Skin of body (tissue), 2 donors: ENCODE measurements around the gene VPS50. TPM values are rescaled to one million over a fixed set of nuclear protein-coding genes. Genes with fewer than 3 reads are reported as not detected.

Source experiments
- DNase-seq: peaks from one replicate; lab custom pipeline; 2025; lab: John Stamatoyannopoulos, UW
- total RNA-seq: library from RNA; depleted of rRNA; stranded (reverse); fragments of >200 nt; gene quantifications from one replicate; pipeline ENCODE4 v1.2.3, GENCODE V29; 2014

VPS50 gene
- total RNA-seq, 1 donor from 2014 or later, result 38.3 TPM

DNA sequence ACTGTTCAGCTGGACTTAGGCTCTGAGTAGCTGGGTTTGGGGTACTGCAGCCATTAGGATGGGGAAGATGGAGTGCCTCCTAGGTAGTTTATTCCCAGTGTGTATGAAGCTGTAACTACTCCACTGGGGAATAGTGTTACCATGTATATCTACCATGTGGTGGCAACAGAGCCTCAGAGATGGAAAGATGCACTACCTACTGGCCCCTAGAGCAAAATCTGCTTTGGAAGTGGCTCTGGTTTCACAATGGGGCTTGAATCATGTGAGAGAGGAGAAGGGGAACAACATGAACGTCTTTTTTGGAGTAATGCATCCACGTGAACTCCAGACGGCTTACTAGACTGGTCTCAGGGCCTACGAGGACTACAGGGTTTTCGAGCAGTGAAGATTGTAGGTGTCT is 175.1 kb downstream of the VPS50 start:
- no peak for DNase-seq

DNA sequence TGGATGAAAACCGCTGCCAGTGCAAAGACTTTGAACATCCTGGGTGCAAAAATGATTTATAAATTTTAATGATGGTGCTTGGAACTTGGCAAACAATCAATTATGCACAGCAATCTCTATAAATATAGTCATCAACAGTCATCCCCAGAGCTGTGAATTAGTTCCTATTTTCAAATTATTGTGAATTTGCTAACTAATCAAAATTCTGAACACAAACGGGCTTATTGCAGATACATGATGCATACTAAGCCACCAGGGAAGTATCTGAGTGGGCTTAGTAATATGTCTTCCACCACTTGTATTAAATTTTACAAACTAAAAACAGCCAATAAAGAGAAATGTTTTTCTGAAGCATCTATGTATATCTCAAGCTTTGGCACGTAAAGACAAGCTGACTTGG is 177.2 kb downstream of the VPS50 start:
- no peak for DNase-seq

Other genes starting within 250 kb of the VPS50 start
- gene SAMD9, start 114.4 kb upstream of the VPS50 start, total RNA-seq, result 7.5 TPM
- 7.6 TPM for gene SAMD9L, start 84.0 kb upstream of the VPS50 start, total RNA-seq
- gene HEPACAM2, start 5.9 kb upstream of the VPS50 start, total RNA-seq, result 0.89 TPM